ENCODE data around the gene SLC7A6.
A peak's percentile ranks its signal among the peaks of the same experiment; 100 is the strongest.

The SLC7A6 gene

GRCh38 chr16:68310774-68311511 is 46.6 kb downstream of the SLC7A6 start, which contains the start of the genes PRMT7 and SLC7A6OS:
TSS of gene PRMT7 (plus strand) at chr16:68311019. CDS start at chr16:68315980, 4,961 bp downstream.
TSS of gene SLC7A6OS (minus strand) at chr16:68310946. CDS start at chr16:68310926, 20 bp downstream.
- DNase-seq: peak; percentile 91 to 93

GRCh38 chr16:68313116-68313515 is 48.8 kb downstream of the SLC7A6 start:
- no peak for DNase-seq

GRCh38 chr16:68319185-68319908 is 55.0 kb downstream of the SLC7A6 start:
- DNase-seq: no peak

GRCh38 chr16:68324336-68324735 is 60.0 kb downstream of the SLC7A6 start:
- DNase-seq: no peak

GRCh38 chr16:68324780-68325357 is 60.5 kb downstream of the SLC7A6 start:
- no peak for DNase-seq

- DNase-seq: peak; percentile 80 to 86
These were observed 64.0 kb downstream of the SLC7A6 start for GRCh38 chr16:68328151-68328859.

GRCh38 chr16:68328860-68329390 is 64.6 kb downstream of the SLC7A6 start:
- DNase-seq: no peak

- DNase-seq: no peak
These were observed 67.6 kb downstream of the SLC7A6 start for GRCh38 chr16:68331879-68332410.

GRCh38 chr16:68332411-68333121 is 68.2 kb downstream of the SLC7A6 start:
- DNase-seq: no peak

GRCh38 chr16:68335175-68335574 is 70.8 kb downstream of the SLC7A6 start:
- no peak for DNase-seq

GRCh38 chr16:68338326-68339119 is 74.2 kb downstream of the SLC7A6 start:
- no peak for DNase-seq

GRCh38 chr16:68339214-68339613 is 74.9 kb downstream of the SLC7A6 start:
- DNase-seq: no peak

GRCh38 chr16:68342620-68343019 is 78.3 kb downstream of the SLC7A6 start:
- DNase-seq: no peak

GRCh38 chr16:68343137-68343536 is 78.8 kb downstream of the SLC7A6 start:
- DNase-seq: no peak

GRCh38 chr16:68344252-68344651 is 79.9 kb downstream of the SLC7A6 start:
- no peak for DNase-seq

GRCh38 chr16:68345351-68345810 is 81.1 kb downstream of the SLC7A6 start:
- no peak for DNase-seq

GRCh38 chr16:68345958-68346635 is 81.8 kb downstream of the SLC7A6 start:
- no peak for DNase-seq

GRCh38 chr16:68346892-68347480 is 82.7 kb downstream of the SLC7A6 start:
- no peak for DNase-seq

GRCh38 chr16:68347605-68348004 is 83.3 kb downstream of the SLC7A6 start:
- no peak for DNase-seq
